CD4-positive, alpha-beta T cell (primary cell): ENCODE measurements around the gene DNAJB12. TPM values are rescaled to one million over a fixed set of nuclear protein-coding genes. Genes with fewer than 3 reads are reported as not detected.

ENCODE experiments used
- ATAC-seq: fragments of 200-7000 bp; cut with Tn5 transposase; one replicate; pipeline ENCODE4 v1.10.0; 2022; ENCODE audit warnings: mild to moderate bottlenecking; ENCODE audit not compliant: poor library complexity
- CTCF ChIA-PET: fragments of 350-600 bp; sonication (Branson Sonifier 250); formaldehyde crosslinking; loops from one replicate; lab custom pipeline; 2021; ENCODE audit warnings: antibody characterized with exemption, inconsistent platforms; lab: Charles Lee
- POLR2A ChIA-PET: fragments of 350-600 bp; sonication (Branson Sonifier 250); formaldehyde crosslinking; loops from one replicate; lab custom pipeline; 2021; ENCODE audit warnings: antibody characterized with exemption, inconsistent platforms; lab: Charles Lee
- DNase-seq, 14 experiments: peaks; one replicate each; pipeline ENCODE4 v3.0.0-alpha.2; 2013 to 2020; ENCODE audit warnings: mixed read lengths in 2 of 14
- H3K27ac ChIP-seq, 2 donors: one replicate each; pipeline versions ENCODE4 v1.5.1 to v1.7.0; 2013; ENCODE audit warnings: low read length in 2 of 2, low read depth in 1 of 2, mild to moderate bottlenecking in 1 of 2
- H3K27me3 ChIP-seq, 2 experiments: 1 replicate in 1 of 2; 2 replicates in 1 of 2; pipeline versions ENCODE4 v1.6.1 to v1.7.0; 2013; ENCODE audit warnings: low read length in 2 of 2, control low read depth in 1 of 2, mild to moderate bottlenecking in 1 of 2, moderate library complexity in 1 of 2; ENCODE audit not compliant: insufficient read depth in 2 of 2, control insufficient read depth in 1 of 2
- H3K36me3 ChIP-seq: one replicate; pipeline ENCODE4 v1.6.1; 2013; ENCODE audit warnings: low read length, control low read depth; ENCODE audit not compliant: insufficient read depth
- H3K4me1 ChIP-seq: one replicate; pipeline ENCODE4 v1.6.1; 2013; ENCODE audit warnings: low read length, control low read depth; ENCODE audit not compliant: insufficient read depth
- H3K4me3 ChIP-seq: one replicate; pipeline ENCODE4 v1.5.1; 2013; ENCODE audit warnings: mild to moderate bottlenecking, low read length, moderate library complexity
- H3K9me3 ChIP-seq, 2 experiments: 1 replicate in 1 of 2; 2 replicates in 1 of 2; pipeline versions ENCODE4 v1.6.1 to v1.7.0; 2013; ENCODE audit warnings: low read length in 2 of 2, mild to moderate bottlenecking in 2 of 2, control low read depth in 1 of 2, moderate library complexity in 1 of 2; ENCODE audit not compliant: control insufficient read depth in 1 of 2, insufficient read depth in 1 of 2
- H3K27ac Mint-ChIP-seq: one replicate; pipeline ENCODE4 v1.8.0; 2020; ENCODE audit warnings: mixed read lengths
- H3K27me3 Mint-ChIP-seq: one replicate; pipeline ENCODE4 v1.8.0; 2021; ENCODE audit warnings: mixed read lengths
- H3K36me3 Mint-ChIP-seq: one replicate; pipeline ENCODE4 v1.8.0; 2021; ENCODE audit warnings: low read depth, mixed read lengths
- H3K4me1 Mint-ChIP-seq: one replicate; pipeline ENCODE4 v1.8.0; 2021; ENCODE audit warnings: low read depth, mixed read lengths
- H3K4me3 Mint-ChIP-seq: one replicate; pipeline ENCODE4 v1.8.0; 2020; ENCODE audit warnings: mild to moderate bottlenecking, mixed read lengths
- H3K9me3 Mint-ChIP-seq: one replicate; pipeline ENCODE4 v1.8.0; 2020; ENCODE audit warnings: mixed read lengths
- intact Hi-C, 2 experiments: fragments of 100-400 bp; cut with DNase I in 1 of 2; cut with micrococcal nuclease in 1 of 2; formaldehyde crosslinking; loops; one replicate each; pipeline versions ENCODE4 v1.15.1 to v1.9.0; 2023 to 2025; cut with DNase I, micrococcal nuclease
- total RNA-seq, 174 experiments: library from RNA in 2 of 174; stranded (reverse) in 2 of 174; gene quantifications; one replicate each; pipeline ENCODE4 v1.2.3 and lab custom pipeline; 2021 to 2026
- TF ChIP-seq, protein P1 (sequence below): fragments of 200-600 bp; IDR thresholded peaks from one replicate; pipeline ENCODE4 v1.8.0; 2022; ENCODE audit warnings: antibody characterized with exemption, mild to moderate bottlenecking

DNAJB12 gene
- total RNA-seq, 2 experiments from 2014 or later, result 25.2 to 27.0 TPM

DNA sequence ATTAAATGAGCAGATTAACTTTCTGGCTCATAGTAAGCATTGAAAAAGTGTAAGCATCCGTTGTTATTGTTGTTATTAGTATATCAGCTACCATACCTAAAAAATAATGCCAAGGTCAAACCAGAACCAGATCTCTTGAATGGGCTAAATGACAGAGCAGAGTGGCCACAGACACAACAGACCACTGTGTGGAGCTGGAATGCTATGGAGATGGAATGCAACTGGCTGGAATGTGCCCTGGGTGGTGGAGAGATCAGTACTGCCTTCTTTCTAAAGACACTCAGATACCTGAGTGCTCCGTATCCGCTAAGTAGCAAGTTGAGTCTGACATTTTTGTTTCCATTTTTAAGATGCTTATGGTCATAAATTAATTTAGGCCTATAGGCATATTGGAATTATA is 20.5 kb upstream of the DNAJB12 start:
- H3K9me3 ChIP-seq, result no peaks in the 10 kb centered on the region
- Mint-ChIP-seq H3K4me3 (no peak overlapping the region), H3K27ac (no peak overlapping the region), H3K9me3 (no peaks in the 10 kb centered on the region), H3K4me1 (peaks cover 6% of the 10 kb centered on the region), H3K36me3 (peaks cover 20% of the 10 kb centered on the region), H3K27me3 (no peaks in the 10 kb centered on the region)
- intact Hi-C loops, result no loop called here
- no peak overlapping the region for H3K4me3 ChIP-seq
- ATAC-seq (no peak), DNase-seq (no peak)
- CTCF ChIA-PET, result interaction anchor here (1.4 kb wide), 1 partner anchor 11 kb away, joined by 8 read pairs; no protein-coding TSS in a partner anchor
- TF ChIP-seq, protein P1, sequence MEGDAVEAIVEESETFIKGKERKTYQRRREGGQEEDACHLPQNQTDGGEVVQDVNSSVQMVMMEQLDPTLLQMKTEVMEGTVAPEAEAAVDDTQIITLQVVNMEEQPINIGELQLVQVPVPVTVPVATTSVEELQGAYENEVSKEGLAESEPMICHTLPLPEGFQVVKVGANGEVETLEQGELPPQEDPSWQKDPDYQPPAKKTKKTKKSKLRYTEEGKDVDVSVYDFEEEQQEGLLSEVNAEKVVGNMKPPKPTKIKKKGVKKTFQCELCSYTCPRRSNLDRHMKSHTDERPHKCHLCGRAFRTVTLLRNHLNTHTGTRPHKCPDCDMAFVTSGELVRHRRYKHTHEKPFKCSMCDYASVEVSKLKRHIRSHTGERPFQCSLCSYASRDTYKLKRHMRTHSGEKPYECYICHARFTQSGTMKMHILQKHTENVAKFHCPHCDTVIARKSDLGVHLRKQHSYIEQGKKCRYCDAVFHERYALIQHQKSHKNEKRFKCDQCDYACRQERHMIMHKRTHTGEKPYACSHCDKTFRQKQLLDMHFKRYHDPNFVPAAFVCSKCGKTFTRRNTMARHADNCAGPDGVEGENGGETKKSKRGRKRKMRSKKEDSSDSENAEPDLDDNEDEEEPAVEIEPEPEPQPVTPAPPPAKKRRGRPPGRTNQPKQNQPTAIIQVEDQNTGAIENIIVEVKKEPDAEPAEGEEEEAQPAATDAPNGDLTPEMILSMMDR, result no peak
- POLR2A ChIA-PET, result no interaction called here
- peaks cover 21% of the 10 kb centered on the region for H3K4me1 ChIP-seq
- peaks cover 7% of the 10 kb centered on the region for H3K36me3 ChIP-seq
- no peak overlapping the region for H3K27ac ChIP-seq
- no peaks in the 10 kb centered on the region for H3K27me3 ChIP-seq

DNA sequence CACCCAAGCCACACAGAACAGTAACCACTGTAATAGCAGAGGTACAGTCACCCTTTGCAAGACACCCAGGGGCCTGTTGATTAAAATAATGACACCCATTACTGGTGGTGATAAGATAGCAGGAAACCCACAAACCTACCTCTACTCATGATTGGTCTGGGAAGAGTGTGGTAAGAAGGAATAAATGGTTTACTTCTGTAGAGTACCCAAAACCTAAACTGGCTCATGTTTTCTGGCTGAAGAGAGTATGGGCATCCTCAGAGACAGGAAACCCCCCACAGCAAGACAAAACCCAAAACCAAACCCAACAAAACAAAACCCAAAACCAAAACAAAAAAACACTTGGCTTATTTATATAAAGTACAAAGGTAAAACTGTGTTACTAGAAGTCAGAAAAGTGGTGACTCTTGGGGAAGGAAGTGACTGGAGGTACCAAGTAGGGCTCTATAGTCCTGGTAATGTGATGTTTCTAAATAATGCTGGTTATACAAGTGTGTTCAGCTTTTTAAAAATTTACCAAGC is 15.5 kb upstream of the DNAJB12 start:
- DNase-seq, result peak in 4 of 14 experiments; percentile 12 to 85 (median 75)
- Mint-ChIP-seq H3K27ac (peak overlapping the region; percentile 69), H3K4me1 (peaks cover 15% of the 10 kb centered on the region), H3K36me3 (peaks cover 43% of the 10 kb centered on the region), H3K4me3 (peak overlapping the region; percentile 8), H3K9me3 (no peaks in the 10 kb centered on the region), H3K27me3 (no peaks in the 10 kb centered on the region)
- ChIA-PET POLR2A (interaction anchor here (0.6 kb wide), 1 partner anchor 122 kb away, joined by 3 read pairs; no protein-coding TSS in a partner anchor), CTCF (interaction anchor here (1.2 kb wide), 1 partner anchor 464 kb away, joined by 3 read pairs; no protein-coding TSS in a partner anchor)
- peak; percentile 86 for ATAC-seq
- TF ChIP-seq, protein P1, result no peak
- H3K9me3 ChIP-seq, result no peaks in the 10 kb centered on the region
- H3K4me3 ChIP-seq, result no peak overlapping the region
- intact Hi-C loops, result no loop called here
- peaks cover 25% of the 10 kb centered on the region for H3K4me1 ChIP-seq
- H3K27ac ChIP-seq, result peak overlapping the region in 1 of 2 donors; percentile 34
- H3K27me3 ChIP-seq, result no peaks in the 10 kb centered on the region
- peaks cover 19% of the 10 kb centered on the region for H3K36me3 ChIP-seq

DNA sequence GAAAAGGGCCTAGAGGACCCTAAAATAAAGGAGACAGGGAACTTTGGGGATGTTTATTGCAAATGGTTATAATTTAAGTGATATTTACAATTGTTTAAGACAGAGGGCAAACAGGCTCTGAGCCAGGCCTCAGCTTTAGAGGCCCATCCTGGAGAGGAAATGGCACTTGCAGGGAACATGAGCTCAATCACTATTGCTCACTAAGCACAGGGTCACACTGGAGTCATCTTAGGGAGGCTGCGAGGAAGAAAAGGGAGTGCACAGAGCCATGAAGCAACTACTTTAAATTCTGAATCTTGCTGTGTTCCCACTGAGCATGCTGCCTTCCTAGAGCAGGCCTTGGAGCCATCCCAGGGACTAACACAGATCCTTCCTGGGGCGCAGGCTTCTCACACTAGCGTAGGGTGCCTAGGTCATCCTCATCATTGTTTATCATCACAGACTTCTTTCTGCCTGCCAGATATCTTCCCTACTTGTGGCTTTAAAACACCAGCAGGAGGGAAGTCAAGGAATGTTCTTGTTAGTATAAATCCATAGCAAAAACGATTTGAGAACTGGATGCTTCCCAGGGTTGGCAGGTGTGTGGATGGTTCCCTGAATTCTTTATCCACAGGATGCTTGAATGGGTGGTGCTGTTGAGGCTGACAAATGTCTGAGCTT is 12.7 kb upstream of the DNAJB12 start:
- H3K4me3 ChIP-seq, result no peak overlapping the region
- DNase-seq (no peak), ATAC-seq (no peak)
- peaks cover 39% of the 10 kb centered on the region for H3K4me1 ChIP-seq
- POLR2A ChIA-PET, result no interaction called here
- Mint-ChIP-seq H3K9me3 (no peaks in the 10 kb centered on the region), H3K36me3 (peaks cover 33% of the 10 kb centered on the region), H3K27me3 (no peaks in the 10 kb centered on the region), H3K27ac (peak overlapping the region; percentile 27), H3K4me3 (no peak overlapping the region), H3K4me1 (peaks cover 28% of the 10 kb centered on the region)
- CTCF ChIA-PET, result no interaction called here
- no peak overlapping the region for H3K27ac ChIP-seq
- intact Hi-C loops, result loop anchor here in 1 of 2 experiments (5.0 kb wide), 1 partner anchor 185 kb away; no protein-coding TSS in a partner anchor
- H3K9me3 ChIP-seq, result no peaks in the 10 kb centered on the region
- H3K36me3 ChIP-seq, result peaks cover 14% of the 10 kb centered on the region
- TF ChIP-seq, protein P1, result no peak
- H3K27me3 ChIP-seq, result no peaks in the 10 kb centered on the region
